ENCODE data around the gene ARL6IP4. TPM values are rescaled to one million over a fixed set of nuclear protein-coding genes. Genes with fewer than 3 reads are reported as not detected.

ARL6IP4 gene
- total and polyA plus RNA-seq, 11 donors, result 123 to 325 (median 148) TPM

DNA sequence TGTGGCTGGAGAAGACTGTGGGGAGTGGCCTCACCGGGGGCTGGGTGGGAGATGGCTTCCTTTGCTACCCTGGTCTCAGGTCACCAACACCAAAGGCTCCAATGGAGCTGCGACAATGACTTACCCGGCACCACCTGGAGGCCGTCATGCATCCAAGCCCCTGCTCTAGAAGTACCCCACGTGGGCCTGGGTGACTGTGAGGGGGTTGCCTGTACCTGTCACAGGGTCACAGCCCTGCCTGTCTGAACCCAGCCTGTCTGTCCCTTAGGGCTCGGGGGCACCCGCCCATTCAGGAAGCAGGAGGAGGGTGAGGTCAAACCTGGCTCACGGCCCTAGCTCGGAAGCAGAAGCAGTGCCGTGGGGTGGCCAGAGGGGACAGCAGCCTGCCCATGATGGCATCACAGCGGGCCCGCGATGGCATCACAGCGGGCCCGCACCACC is 33.1 kb upstream of the ARL6IP4 start:
- ATAC-seq (peak in 3 of 4 donors; percentile 12 to 54 (median 14)), DNase-seq (peak; percentile 42 to 75 (median 57))
- Histone ChIP-seq H3K4me3 (peak overlapping the region in 2 of 12 donors; percentile 0 to 15), H3K27me3 (no peaks in the 10 kb centered on the region), H3K27ac (peak overlapping the region; percentile 44 to 85 (median 68)), H3K36me3 (peaks cover 0 to 4% (median 0%) of the 10 kb centered on the region in 9 donors), H3K4me1 (peaks cover 0 to 50% (median 38%) of the 10 kb centered on the region in 12 donors), H3K9me3 (no peaks in the 10 kb centered on the region)
- intact Hi-C loops (cut with DNase I), result no loop called here
- no peak for TF ChIP-seq POLR2A (IDR thresholded peaks at IDR 0.05)
- TF ChIP-seq, protein P1, sequence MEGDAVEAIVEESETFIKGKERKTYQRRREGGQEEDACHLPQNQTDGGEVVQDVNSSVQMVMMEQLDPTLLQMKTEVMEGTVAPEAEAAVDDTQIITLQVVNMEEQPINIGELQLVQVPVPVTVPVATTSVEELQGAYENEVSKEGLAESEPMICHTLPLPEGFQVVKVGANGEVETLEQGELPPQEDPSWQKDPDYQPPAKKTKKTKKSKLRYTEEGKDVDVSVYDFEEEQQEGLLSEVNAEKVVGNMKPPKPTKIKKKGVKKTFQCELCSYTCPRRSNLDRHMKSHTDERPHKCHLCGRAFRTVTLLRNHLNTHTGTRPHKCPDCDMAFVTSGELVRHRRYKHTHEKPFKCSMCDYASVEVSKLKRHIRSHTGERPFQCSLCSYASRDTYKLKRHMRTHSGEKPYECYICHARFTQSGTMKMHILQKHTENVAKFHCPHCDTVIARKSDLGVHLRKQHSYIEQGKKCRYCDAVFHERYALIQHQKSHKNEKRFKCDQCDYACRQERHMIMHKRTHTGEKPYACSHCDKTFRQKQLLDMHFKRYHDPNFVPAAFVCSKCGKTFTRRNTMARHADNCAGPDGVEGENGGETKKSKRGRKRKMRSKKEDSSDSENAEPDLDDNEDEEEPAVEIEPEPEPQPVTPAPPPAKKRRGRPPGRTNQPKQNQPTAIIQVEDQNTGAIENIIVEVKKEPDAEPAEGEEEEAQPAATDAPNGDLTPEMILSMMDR (IDR thresholded peaks at IDR 0.05), result peak in 3 of 12 donors; percentile 13 to 24 (median 19)
- 55 to 76% (median 63%) methylated on average over 9 to 15 of the region's 15 CpGs for WGBS, 4 donors

GRCh38 chr12:122948605-122949004 is 31.9 kb upstream of the ARL6IP4 start:
- H3K4me1 ChIP-seq, result peaks cover 0 to 43% (median 33%) of the 10 kb centered on the region in 12 donors
- H3K36me3 ChIP-seq, result peaks cover 0 to 6% (median 0%) of the 10 kb centered on the region in 9 donors
- ATAC-seq (no peak), DNase-seq (peak in 1 of 5 donors; percentile 6)
- no peak overlapping the region for H3K27ac ChIP-seq
- intact Hi-C loops (cut with DNase I), result no loop called here
- H3K4me3 ChIP-seq, result no peak overlapping the region
- no peaks in the 10 kb centered on the region for H3K9me3 ChIP-seq
- TF ChIP-seq, protein P1 (IDR thresholded peaks at IDR 0.05), result no peak
- TF ChIP-seq POLR2A (IDR thresholded peaks at IDR 0.05), result no peak
- H3K27me3 ChIP-seq, result no peaks in the 10 kb centered on the region
- WGBS, 4 donors, result 91 to 97% (median 93%) methylated on average over 11 to 14 of the region's 14 CpGs

DNA sequence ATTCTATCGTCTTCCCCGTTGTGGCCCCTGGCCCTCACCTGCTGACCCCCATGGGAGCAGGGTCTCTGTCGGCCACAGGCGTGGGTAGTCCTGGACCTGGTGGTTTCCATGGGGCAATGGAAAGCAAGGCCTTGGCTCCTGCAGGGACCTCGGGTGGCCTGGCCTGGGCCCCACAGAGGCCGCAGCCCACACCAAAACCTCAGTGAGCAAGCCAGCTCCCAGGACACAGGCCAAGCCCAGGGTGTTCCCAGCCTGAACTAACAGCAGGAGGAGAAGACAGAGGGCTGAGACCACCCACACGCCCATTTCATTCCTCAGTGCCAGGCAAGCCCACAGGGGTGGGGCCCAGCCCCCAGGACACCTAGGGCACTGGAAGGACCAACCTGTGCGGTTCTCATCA is 31.1 kb upstream of the ARL6IP4 start:
- intact Hi-C loops (cut with DNase I), result no loop called here
- DNase-seq (peak in 1 of 5 donors; percentile 51), ATAC-seq (no peak)
- peaks cover 0 to 36% (median 28%) of the 10 kb centered on the region in 12 donors for H3K4me1 ChIP-seq
- no peaks in the 10 kb centered on the region for H3K9me3 ChIP-seq
- H3K4me3 ChIP-seq, result no peak overlapping the region
- no peaks in the 10 kb centered on the region for H3K27me3 ChIP-seq
- no peak overlapping the region for H3K27ac ChIP-seq
- WGBS, 4 donors, result 88 to 91% (median 90%) methylated on average over 8 of the region's 8 CpGs
- TF ChIP-seq, protein P1 (IDR thresholded peaks at IDR 0.05), result no peak
- TF ChIP-seq POLR2A (IDR thresholded peaks at IDR 0.05), result no peak
- H3K36me3 ChIP-seq, result peaks cover 0 to 9% (median 0%) of the 10 kb centered on the region in 9 donors

DNA sequence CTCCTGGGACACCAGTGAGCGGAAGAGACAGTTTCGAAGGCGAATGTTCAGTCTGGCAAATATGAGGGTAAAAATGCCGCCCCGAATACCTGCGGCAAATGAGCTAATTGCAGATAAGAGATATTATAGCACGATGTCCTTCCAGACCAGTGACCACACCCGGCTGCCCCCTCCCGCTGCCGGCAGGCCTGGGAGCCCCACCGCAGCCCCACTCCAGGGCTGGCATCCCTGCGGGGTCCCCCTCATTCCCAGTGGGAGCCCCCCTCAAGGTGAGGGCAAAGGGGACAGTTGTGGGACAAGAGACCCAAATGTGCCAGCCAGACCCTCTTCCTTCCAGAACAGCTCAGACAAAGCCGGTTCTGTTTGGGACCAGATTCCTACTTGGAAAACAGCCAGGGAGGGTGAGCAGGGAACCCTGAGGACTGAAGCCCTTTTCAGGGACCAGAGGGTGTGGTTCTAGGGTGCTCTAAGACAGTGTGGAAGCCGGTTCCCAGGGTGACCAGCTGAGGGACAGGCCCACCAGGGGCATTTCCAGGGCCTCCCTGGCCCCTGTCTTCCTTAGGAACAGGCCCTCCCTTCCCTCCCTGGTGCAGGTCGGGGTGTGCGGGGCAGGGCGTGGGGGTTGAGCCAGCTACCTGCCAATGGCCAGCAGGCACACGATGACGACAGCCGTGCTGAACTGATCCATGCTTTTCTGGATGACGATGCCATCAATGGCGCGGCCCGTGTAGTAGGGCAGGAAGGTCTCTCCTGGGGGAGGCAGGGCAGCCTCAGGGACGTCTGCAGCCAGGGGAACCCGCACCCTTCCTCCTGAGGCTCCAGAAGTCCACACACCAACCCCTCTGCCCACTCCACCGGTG is 30.4 kb upstream of the ARL6IP4 start:
- DNase-seq (peak in 1 of 5 donors; percentile 54), ATAC-seq (no peak)
- 89 to 90% (median 89%) methylated on average over 21 to 27 of the region's 27 CpGs for WGBS, 4 donors
- Histone ChIP-seq H3K27me3 (no peaks in the 10 kb centered on the region), H3K9me3 (no peaks in the 10 kb centered on the region), H3K27ac (no peak overlapping the region), H3K36me3 (peaks cover 0 to 9% (median 0%) of the 10 kb centered on the region in 9 donors), H3K4me1 (peaks cover 0 to 30% (median 22%) of the 10 kb centered on the region in 12 donors), H3K4me3 (no peak overlapping the region)
- intact Hi-C loops (cut with DNase I), result loop anchor here in 7 of 10 donors (2.0 to 5.0 kb wide), 5 partner anchors 89 to 313 kb away; no protein-coding TSS in a partner anchor
- TF ChIP-seq, protein P1 (IDR thresholded peaks at IDR 0.05), result no peak
- no peak for TF ChIP-seq POLR2A (IDR thresholded peaks at IDR 0.05)
